CD4-positive, alpha-beta T cell (primary cell): Measurements from ENCODE around the gene INSL3. TPM values are rescaled to one million over a fixed set of nuclear protein-coding genes. Genes with fewer than 3 reads are reported as not detected.

ENCODE experiments used
- ATAC-seq: fragments of 200-7000 bp; cut with Tn5 transposase; one replicate; pipeline ENCODE4 v1.10.0; 2022; ENCODE audit warnings: mild to moderate bottlenecking; ENCODE audit not compliant: poor library complexity
- CTCF ChIA-PET: fragments of 350-600 bp; sonication (Branson Sonifier 250); formaldehyde crosslinking; loops from one replicate; lab custom pipeline; 2021; ENCODE audit warnings: antibody characterized with exemption, inconsistent platforms; lab: Charles Lee
- POLR2A ChIA-PET: fragments of 350-600 bp; sonication (Branson Sonifier 250); formaldehyde crosslinking; loops from one replicate; lab custom pipeline; 2021; ENCODE audit warnings: antibody characterized with exemption, inconsistent platforms; lab: Charles Lee
- DNase-seq, 14 experiments: peaks; one replicate each; pipeline ENCODE4 v3.0.0-alpha.2; 2013 to 2020; ENCODE audit warnings: mixed read lengths in 2 of 14
- H3K27ac ChIP-seq, 2 donors: one replicate each; pipeline versions ENCODE4 v1.5.1 to v1.7.0; 2013; ENCODE audit warnings: low read length in 2 of 2, low read depth in 1 of 2, mild to moderate bottlenecking in 1 of 2
- H3K27me3 ChIP-seq, 2 experiments: 1 replicate in 1 of 2; 2 replicates in 1 of 2; pipeline versions ENCODE4 v1.6.1 to v1.7.0; 2013; ENCODE audit warnings: low read length in 2 of 2, control low read depth in 1 of 2, mild to moderate bottlenecking in 1 of 2, moderate library complexity in 1 of 2; ENCODE audit not compliant: insufficient read depth in 2 of 2, control insufficient read depth in 1 of 2
- H3K36me3 ChIP-seq: one replicate; pipeline ENCODE4 v1.6.1; 2013; ENCODE audit warnings: low read length, control low read depth; ENCODE audit not compliant: insufficient read depth
- H3K4me1 ChIP-seq: one replicate; pipeline ENCODE4 v1.6.1; 2013; ENCODE audit warnings: low read length, control low read depth; ENCODE audit not compliant: insufficient read depth
- H3K4me3 ChIP-seq: one replicate; pipeline ENCODE4 v1.5.1; 2013; ENCODE audit warnings: mild to moderate bottlenecking, low read length, moderate library complexity
- H3K9me3 ChIP-seq, 2 experiments: 1 replicate in 1 of 2; 2 replicates in 1 of 2; pipeline versions ENCODE4 v1.6.1 to v1.7.0; 2013; ENCODE audit warnings: low read length in 2 of 2, mild to moderate bottlenecking in 2 of 2, control low read depth in 1 of 2, moderate library complexity in 1 of 2; ENCODE audit not compliant: control insufficient read depth in 1 of 2, insufficient read depth in 1 of 2
- H3K27ac Mint-ChIP-seq: one replicate; pipeline ENCODE4 v1.8.0; 2020; ENCODE audit warnings: mixed read lengths
- H3K27me3 Mint-ChIP-seq: one replicate; pipeline ENCODE4 v1.8.0; 2021; ENCODE audit warnings: mixed read lengths
- H3K36me3 Mint-ChIP-seq: one replicate; pipeline ENCODE4 v1.8.0; 2021; ENCODE audit warnings: low read depth, mixed read lengths
- H3K4me1 Mint-ChIP-seq: one replicate; pipeline ENCODE4 v1.8.0; 2021; ENCODE audit warnings: low read depth, mixed read lengths
- H3K4me3 Mint-ChIP-seq: one replicate; pipeline ENCODE4 v1.8.0; 2020; ENCODE audit warnings: mild to moderate bottlenecking, mixed read lengths
- H3K9me3 Mint-ChIP-seq: one replicate; pipeline ENCODE4 v1.8.0; 2020; ENCODE audit warnings: mixed read lengths
- CTCF ChIP-seq: fragments of 200-600 bp; IDR thresholded peaks from one replicate; pipeline ENCODE4 v1.8.0; 2022; ENCODE audit warnings: antibody characterized with exemption, mild to moderate bottlenecking
- intact Hi-C, 2 experiments: fragments of 100-400 bp; cut with DNase I in 1 of 2; cut with micrococcal nuclease in 1 of 2; formaldehyde crosslinking; loops; one replicate each; pipeline versions ENCODE4 v1.15.1 to v1.9.0; 2023 to 2025; cut with DNase I, micrococcal nuclease
- total RNA-seq, 174 experiments: library from RNA in 2 of 174; stranded (reverse) in 2 of 174; gene quantifications; one replicate each; pipeline ENCODE4 v1.2.3 and lab custom pipeline; 2021 to 2026

Gene INSL3
- total RNA-seq, 2 experiments from 2014 or later, result 7.2 to 7.6 TPM

- DNase-seq, result no peak
- peaks cover 34% of the 10 kb centered on the region for H3K36me3 Mint-ChIP-seq
- H3K4me1 ChIP-seq, result peaks cover 15% of the 10 kb centered on the region
- ChIA-PET CTCF (interaction anchor here (1.0 kb wide), 1 partner anchor 65 kb away, joined by 3 read pairs; the partner anchor contains the start of gene CCDC124), POLR2A (interaction anchor here (0.9 kb wide), 1 partner anchor 12 kb away, joined by 4 read pairs; no protein-coding TSS in a partner anchor)
- H3K27ac ChIP-seq, result no peak overlapping the region
- H3K27ac Mint-ChIP-seq, result no peak overlapping the region
- H3K27me3 ChIP-seq, result no peaks in the 10 kb centered on the region
- no peaks in the 10 kb centered on the region for H3K9me3 ChIP-seq
- no peaks in the 10 kb centered on the region for H3K27me3 Mint-ChIP-seq
- H3K36me3 ChIP-seq, result peaks cover 34% of the 10 kb centered on the region
- no peaks in the 10 kb centered on the region for H3K9me3 Mint-ChIP-seq
- TF ChIP-seq CTCF, result no peak
- no peak overlapping the region for H3K4me3 Mint-ChIP-seq
- intact Hi-C loops, result no loop called here
- ATAC-seq, result no peak
- H3K4me3 ChIP-seq, result no peak overlapping the region
- H3K4me1 Mint-ChIP-seq, result peaks cover 9% of the 10 kb centered on the region
Measured at GRCh38 chr19:17866964-17867486, 45.7 kb upstream of the INSL3 start.

GRCh38 chr19:17866312-17866963 is 45.1 kb upstream of the INSL3 start:
- H3K27me3 ChIP-seq, result no peaks in the 10 kb centered on the region
- H3K36me3 ChIP-seq, result peaks cover 40% of the 10 kb centered on the region
- CTCF ChIA-PET, result interaction anchor here (1.0 kb wide), 1 partner anchor 66 kb away, joined by 3 read pairs; the partner anchor contains the start of gene CCDC124
- Mint-ChIP-seq H3K27ac (no peak overlapping the region), H3K36me3 (peaks cover 38% of the 10 kb centered on the region), H3K27me3 (no peaks in the 10 kb centered on the region), H3K4me3 (no peak overlapping the region), H3K9me3 (no peaks in the 10 kb centered on the region), H3K4me1 (peaks cover 8% of the 10 kb centered on the region)
- no peak overlapping the region for H3K4me3 ChIP-seq
- ATAC-seq (no peak), DNase-seq (no peak)
- H3K9me3 ChIP-seq, result no peaks in the 10 kb centered on the region
- TF ChIP-seq CTCF, result no peak
- H3K27ac ChIP-seq, result no peak overlapping the region
- intact Hi-C loops, result no loop called here
- peaks cover 15% of the 10 kb centered on the region for H3K4me1 ChIP-seq
- POLR2A ChIA-PET, result interaction anchor here (0.9 kb wide), 1 partner anchor 11 kb away, joined by 4 read pairs; no protein-coding TSS in a partner anchor

GRCh38 chr19:17865364-17866311 is 44.3 kb upstream of the INSL3 start:
- H3K36me3 ChIP-seq, result peaks cover 44% of the 10 kb centered on the region

More at GRCh38 chr19:17865364-17866311, 44.3 kb upstream of the INSL3 start:
- Histone ChIP-seq H3K4me1 (peaks cover 18% of the 10 kb centered on the region), H3K27ac (no peak overlapping the region), H3K27me3 (no peaks in the 10 kb centered on the region), H3K4me3 (no peak overlapping the region), H3K9me3 (no peaks in the 10 kb centered on the region)
- ChIA-PET POLR2A (interaction anchor here (1.1 to 1.5 kb wide), 3 partner anchors 16 to 67 kb away, joined by 3 to 5 read pairs (median 4); partner anchors contain the start of genes CCDC124 and JAK3), CTCF (interaction anchor here (1.0 to 3.2 kb wide), 2 partner anchors 67 kb away, joined by 3 to 9 read pairs; partner anchors contain the start of gene CCDC124)
- peak overlapping the region; percentile 15 for H3K4me3 Mint-ChIP-seq
- H3K36me3 Mint-ChIP-seq, result peaks cover 44% of the 10 kb centered on the region
- TF ChIP-seq CTCF, result no peak
- H3K9me3 Mint-ChIP-seq, result no peaks in the 10 kb centered on the region
- peak overlapping the region; percentile 33 for H3K27ac Mint-ChIP-seq
- ATAC-seq (no peak), DNase-seq (peak in 1 of 14 experiments; percentile 11)
- no peaks in the 10 kb centered on the region for H3K27me3 Mint-ChIP-seq
- intact Hi-C loops, result no loop called here
- peaks cover 16% of the 10 kb centered on the region for H3K4me1 Mint-ChIP-seq
